Natural killer cell (primary cell): ENCODE measurements around the gene PAPLN. TPM values are rescaled to one million over a fixed set of nuclear protein-coding genes. Genes with fewer than 3 reads are reported as not detected.

Source experiments
- ATAC-seq, 3 donors: fragments of 150-1000 bp in 2 of 3; fragments of 200-7000 bp in 1 of 3; cut with Tn5 transposase; 1 replicate in 1 of 3; 2 replicates in 2 of 3; pipeline ENCODE4 v1.10.0; 2021; ENCODE audit warnings: mild to moderate bottlenecking in 2 of 3, moderate library complexity in 2 of 3
- DNase-seq, 2 donors: peaks; one replicate each; pipeline versions ENCODE4 v3.0.0 to v3.0.0-alpha.2; 2013 to 2021; ENCODE audit warnings: mixed read lengths in 1 of 2
- H3K27ac ChIP-seq: one replicate; pipeline ENCODE4 v1.5.1; 2013; ENCODE audit warnings: mild to moderate bottlenecking, low read length
- H3K27me3 ChIP-seq: one replicate; pipeline ENCODE4 v1.6.1; 2013; ENCODE audit warnings: low read length; ENCODE audit not compliant: control insufficient read depth, insufficient read depth
- H3K36me3 ChIP-seq: one replicate; pipeline ENCODE4 v1.6.1; 2013; ENCODE audit warnings: low read length; ENCODE audit not compliant: control insufficient read depth, insufficient read depth
- H3K4me1 ChIP-seq: one replicate; pipeline ENCODE4 v1.6.1; 2013; ENCODE audit warnings: low read length; ENCODE audit not compliant: control insufficient read depth, insufficient read depth
- H3K4me3 ChIP-seq: one replicate; pipeline ENCODE4 v1.5.1; 2013; ENCODE audit warnings: low read length
- H3K9me3 ChIP-seq: one replicate; pipeline ENCODE4 v1.6.1; 2013; ENCODE audit warnings: low read length; ENCODE audit not compliant: control insufficient read depth, insufficient read depth
- H3K27ac Mint-ChIP-seq, 2 donors: one replicate each; pipeline ENCODE4 v1.8.0; 2022; ENCODE audit warnings: mild to moderate bottlenecking in 2 of 2, mixed read lengths in 2 of 2, moderate library complexity in 1 of 2
- H3K27me3 Mint-ChIP-seq, 2 donors: one replicate each; pipeline ENCODE4 v1.8.0; 2022; ENCODE audit warnings: low read depth in 2 of 2, mixed read lengths in 2 of 2
- H3K36me3 Mint-ChIP-seq: one replicate; pipeline ENCODE4 v1.8.0; 2022; ENCODE audit warnings: mixed read lengths
- H3K4me1 Mint-ChIP-seq, 2 donors: one replicate each; pipeline ENCODE4 v1.8.0; 2022; ENCODE audit warnings: mixed read lengths in 2 of 2
- H3K4me3 Mint-ChIP-seq: one replicate; pipeline ENCODE4 v1.8.0; 2022; ENCODE audit warnings: mild to moderate bottlenecking, moderate library complexity, mixed read lengths
- H3K9me3 Mint-ChIP-seq, 2 donors: one replicate each; pipeline ENCODE4 v1.8.0; 2022; ENCODE audit warnings: mixed read lengths in 2 of 2
- CTCF ChIP-seq: fragments of 200-600 bp; IDR thresholded peaks from one replicate; pipeline ENCODE4 v1.8.0; 2022; ENCODE audit warnings: antibody characterized with exemption
- WGBS: methylation state at CpG from one replicate; pipeline ENCODE4 v1.1.7; 2013; ENCODE audit warnings: missing lambda C conversion rate; ENCODE audit not compliant: insufficient coverage; 5-methylcytosine and 5-hydroxymethylcytosine counted together
- intact Hi-C: fragments of 100-400 bp; cut with micrococcal nuclease; formaldehyde crosslinking; loops from one replicate; pipeline ENCODE4 v1.14.2; 2022
- total RNA-seq, 4 donors: library from RNA; stranded (reverse); fragments of 120-200 nt in 1 of 4; gene quantifications; one replicate each; pipeline versions ENCODE4 v1.2.3 to v1.2.4, GENCODE V29; 2013 to 2022

Gene PAPLN
- total RNA-seq, 3 donors from 2014 or later (not counting 1 experiment from before 2014, with no cell fraction given), result 0.24 to 0.70 (median 0.34) TPM

- WGBS, result 34% methylated on average over 6 of the region's 6 CpGs
- Mint-ChIP-seq H3K36me3 (no peaks in the 10 kb centered on the region), H3K27ac (no peak overlapping the region), H3K9me3 (no peaks in the 10 kb centered on the region), H3K27me3 (peaks cover 55 to 60% of the 10 kb centered on the region in 2 donors), H3K4me1 (peaks cover 13 to 28% of the 10 kb centered on the region in 2 donors), H3K4me3 (no peak overlapping the region)
- Histone ChIP-seq H3K27me3 (peaks cover 21% of the 10 kb centered on the region), H3K27ac (no peak overlapping the region), H3K4me3 (no peak overlapping the region), H3K4me1 (peaks cover 34% of the 10 kb centered on the region), H3K9me3 (no peaks in the 10 kb centered on the region), H3K36me3 (no peaks in the 10 kb centered on the region)
- ATAC-seq, result no peak
- no peak for DNase-seq
- intact Hi-C loops, result no loop called here
- TF ChIP-seq CTCF, result no peak
Measured at GRCh38 chr14:73242357-73242901, 5.1 kb downstream of the PAPLN start.

GRCh38 chr14:73243341-73243740 is 6.0 kb downstream of the PAPLN start:
- DNase-seq (no peak), ATAC-seq (no peak)
- Histone ChIP-seq H3K9me3 (no peaks in the 10 kb centered on the region), H3K4me3 (no peak overlapping the region), H3K4me1 (peaks cover 36% of the 10 kb centered on the region), H3K36me3 (no peaks in the 10 kb centered on the region), H3K27me3 (peaks cover 19% of the 10 kb centered on the region), H3K27ac (no peak overlapping the region)
- Mint-ChIP-seq H3K4me1 (peaks cover 14 to 34% of the 10 kb centered on the region in 2 donors), H3K27me3 (peaks cover 54 to 60% of the 10 kb centered on the region in 2 donors), H3K36me3 (no peaks in the 10 kb centered on the region), H3K9me3 (no peaks in the 10 kb centered on the region), H3K4me3 (no peak overlapping the region), H3K27ac (no peak overlapping the region)
- no peak for TF ChIP-seq CTCF
- intact Hi-C loops, result no loop called here
- 0% methylated on average over 2 of the region's 3 CpGs for WGBS

GRCh38 chr14:73243748-73244147 is 6.4 kb downstream of the PAPLN start:
- H3K27me3 ChIP-seq, result peaks cover 17% of the 10 kb centered on the region
- no peak for ATAC-seq
- H3K36me3 Mint-ChIP-seq, result no peaks in the 10 kb centered on the region
- no peak overlapping the region for H3K4me3 Mint-ChIP-seq
- no peaks in the 10 kb centered on the region for H3K9me3 Mint-ChIP-seq
- intact Hi-C loops, result no loop called here
- H3K27ac Mint-ChIP-seq, result no peak overlapping the region
- no peaks in the 10 kb centered on the region for H3K36me3 ChIP-seq
- H3K4me1 Mint-ChIP-seq, result peaks cover 14 to 34% of the 10 kb centered on the region in 2 donors
- H3K4me3 ChIP-seq, result no peak overlapping the region
- no peak for DNase-seq
- TF ChIP-seq CTCF, result no peak
- no peaks in the 10 kb centered on the region for H3K9me3 ChIP-seq
- H3K27ac ChIP-seq, result no peak overlapping the region
- peaks cover 33% of the 10 kb centered on the region for H3K4me1 ChIP-seq
- peaks cover 51 to 57% of the 10 kb centered on the region in 2 donors for H3K27me3 Mint-ChIP-seq
- 95% methylated on average over 2 of the region's 2 CpGs for WGBS
